ENCODE measurements around the gene PLEKHG5.
A peak's percentile ranks its signal among the peaks of the same experiment; 100 is the strongest.

PLEKHG5 gene

GRCh38 chr1:6509919-6510291, 18.4 kb upstream of the PLEKHG5 start:
- DNase-seq: no peak

- no peak for DNase-seq
These were observed 17.9 kb upstream of the PLEKHG5 start for GRCh38 chr1:6509220-6509918.

DNA sequence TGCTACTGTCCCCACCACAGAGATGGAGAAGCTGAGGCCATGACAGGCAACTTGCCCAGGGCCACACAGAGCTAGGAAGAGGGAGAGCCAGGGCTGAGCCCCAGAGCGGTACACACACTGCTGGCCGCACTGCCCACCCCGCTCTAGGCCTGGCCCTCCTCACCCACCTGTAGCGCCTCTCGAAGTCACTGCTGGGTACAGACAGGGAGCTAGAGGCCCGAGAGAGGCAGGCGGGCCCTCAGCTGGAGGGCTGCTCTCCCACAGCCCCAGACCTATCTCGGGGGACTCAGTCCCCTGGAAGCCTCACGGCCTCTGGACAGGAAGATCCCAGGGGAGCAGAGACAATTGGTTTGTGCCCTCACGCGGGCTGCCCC, 17.3 kb upstream of the PLEKHG5 start:
- DNase-seq: no peak

- no peak for DNase-seq
These were observed 16.8 kb upstream of the PLEKHG5 start for GRCh38 chr1:6508154-6508815.

GRCh38 chr1:6507461-6507911, 16.0 kb upstream of the PLEKHG5 start:
- no peak for DNase-seq

DNA sequence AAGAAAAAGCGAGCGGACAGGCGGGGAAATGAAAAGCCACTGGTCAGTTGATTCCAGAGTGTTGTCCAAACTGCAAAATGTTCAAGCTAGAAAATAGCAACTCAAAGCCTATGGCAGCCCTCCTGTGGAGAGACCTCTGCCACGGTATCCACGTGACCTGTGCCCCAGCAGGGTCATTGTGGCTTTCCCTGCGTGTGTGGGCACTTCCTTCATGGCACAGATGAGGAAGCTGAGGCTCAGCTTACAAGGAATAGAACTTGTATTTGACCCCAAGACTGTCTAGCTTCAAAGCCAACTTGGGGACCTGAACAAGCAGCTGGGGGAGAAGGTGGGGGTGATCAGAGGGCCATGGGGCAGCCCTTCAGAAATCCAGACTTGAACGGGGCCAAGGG, 15.6 kb upstream of the PLEKHG5 start:
- DNase-seq: peak; percentile 16

GRCh38 chr1:6506210-6507036, 15.0 kb upstream of the PLEKHG5 start:
- DNase-seq: no peak

GRCh38 chr1:6505367-6506209, 14.1 kb upstream of the PLEKHG5 start:
- peak; percentile 16 for DNase-seq

DNA sequence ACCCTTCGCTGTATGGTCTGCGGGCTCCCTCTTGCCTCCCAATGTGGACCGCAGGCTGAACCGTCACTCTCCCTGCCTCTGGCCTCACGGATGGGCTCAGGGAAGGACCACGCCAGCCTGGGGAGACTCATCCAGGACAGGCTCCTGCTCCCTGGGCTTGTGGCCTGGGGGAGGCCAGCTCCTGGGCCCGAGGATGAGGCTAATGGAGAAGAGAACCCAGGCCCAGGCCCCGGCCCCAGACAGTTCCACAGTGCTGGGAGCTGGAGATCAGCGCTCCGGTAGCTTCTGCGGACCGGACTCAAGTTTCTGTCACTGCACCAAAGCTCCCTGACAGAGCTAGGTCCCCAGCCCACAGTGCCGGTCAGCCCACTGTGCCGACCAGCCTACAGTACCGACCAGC, 13.4 kb upstream of the PLEKHG5 start:
- DNase-seq: no peak

DNA sequence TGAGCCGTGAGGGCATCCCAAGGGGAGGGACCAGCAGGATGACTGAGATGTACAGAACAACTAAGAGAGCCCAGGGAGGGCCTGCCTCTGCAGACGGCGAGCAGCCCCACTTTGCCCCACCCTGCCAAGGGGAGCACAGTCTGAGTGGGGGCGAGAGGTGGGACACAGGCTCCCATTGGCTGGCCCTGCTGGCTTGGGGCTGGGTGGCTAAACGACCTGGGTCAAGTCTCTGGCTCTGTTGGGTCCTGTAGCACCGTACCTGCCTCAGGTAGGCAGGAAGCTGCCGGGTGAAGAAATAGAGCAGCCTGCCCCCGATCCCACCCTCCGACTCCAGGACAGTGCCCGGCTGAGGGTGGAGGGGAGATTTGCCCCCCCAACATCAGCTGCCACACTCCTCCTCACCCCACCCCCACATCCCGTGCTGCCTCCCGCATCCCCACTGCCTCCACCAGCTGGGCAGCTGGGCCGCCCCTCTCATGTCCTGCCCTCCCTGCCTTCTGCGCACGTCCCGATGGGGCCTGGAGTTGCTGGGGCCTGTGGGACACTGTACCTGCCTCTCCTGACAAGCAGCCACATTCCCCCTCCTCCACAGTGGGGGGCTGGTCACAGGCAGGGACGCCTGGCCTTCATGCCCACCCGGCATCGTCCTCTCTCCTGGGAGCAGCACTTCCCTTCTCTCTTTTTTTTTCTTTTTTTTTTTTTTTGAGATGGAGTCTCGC, 12.6 kb upstream of the PLEKHG5 start:
- DNase-seq: peak; percentile 15

- DNase-seq: peak; percentile 89
These were observed 10.8 kb upstream of the PLEKHG5 start for GRCh38 chr1:6502000-6502891.

DNA sequence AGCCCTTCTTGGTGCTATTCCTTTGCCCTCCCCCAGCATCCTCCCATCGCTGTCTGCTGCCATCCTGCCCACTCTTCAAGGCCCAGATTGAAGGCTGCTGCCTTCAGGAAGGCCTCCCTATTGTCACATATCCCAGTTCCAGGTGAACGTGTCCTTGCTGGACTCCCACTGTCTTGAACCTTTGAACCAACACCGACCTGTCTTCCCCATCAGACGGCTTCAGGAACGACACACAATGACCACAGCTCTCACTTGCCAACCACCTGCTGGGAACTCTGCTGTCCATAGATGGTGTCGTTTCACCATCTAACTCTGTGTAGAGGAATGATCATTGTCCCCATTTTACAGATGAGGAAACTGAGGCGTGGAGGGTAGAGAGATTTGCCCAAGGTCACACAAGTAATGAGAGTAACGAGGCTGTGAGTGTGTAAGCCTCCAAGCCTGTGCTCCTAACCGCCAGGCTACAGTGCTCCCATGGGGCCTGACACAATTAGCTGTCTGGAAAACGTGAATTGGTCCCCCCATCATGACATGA, 9.9 kb upstream of the PLEKHG5 start:
- DNase-seq: no peak

DNA sequence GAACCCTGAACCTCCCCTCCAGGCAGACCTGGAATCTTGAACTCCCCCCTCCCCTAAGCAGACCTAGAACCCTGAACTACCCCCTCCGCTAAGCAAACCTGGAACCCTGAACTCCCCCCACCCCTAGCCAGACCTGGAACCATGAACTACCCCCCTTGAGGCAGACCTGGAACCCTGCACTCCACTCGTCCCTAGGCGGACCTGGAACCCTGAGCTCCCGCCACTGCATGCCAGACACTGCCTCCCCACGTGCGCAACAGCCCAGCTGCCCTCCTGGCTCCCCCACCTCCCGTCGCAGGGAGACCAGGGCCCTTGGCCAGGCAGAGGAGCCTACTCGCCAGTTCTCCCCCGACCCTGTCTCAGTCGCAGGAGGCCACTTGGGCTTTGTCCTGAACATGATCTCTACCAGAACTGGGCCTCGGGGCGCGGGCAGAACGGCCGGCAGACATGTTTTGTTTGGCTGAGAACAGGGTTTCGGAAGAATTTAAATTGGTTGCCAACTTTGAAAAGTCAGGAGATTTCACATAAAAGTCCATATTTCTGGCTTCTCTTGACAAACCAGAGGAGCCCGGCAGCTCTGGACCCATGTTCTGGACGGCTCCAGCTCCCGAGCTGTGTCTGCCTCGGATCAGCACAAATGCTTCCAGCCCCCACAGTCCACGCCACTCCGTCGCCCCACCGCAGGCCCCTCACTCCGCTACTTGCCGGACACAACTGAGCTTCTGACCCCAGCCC, 9.2 kb upstream of the PLEKHG5 start:
- DNase-seq: peak; percentile 25

- no peak for DNase-seq
These were observed 7.8 kb upstream of the PLEKHG5 start for GRCh38 chr1:6499296-6499695.

- DNase-seq: peak; percentile 62
These were observed 7.2 kb upstream of the PLEKHG5 start for GRCh38 chr1:6498576-6499111.

- DNase-seq: peak; percentile 22
These were observed 6.6 kb upstream of the PLEKHG5 start for GRCh38 chr1:6497867-6498575.

- DNase-seq: no peak
These were observed 5.9 kb upstream of the PLEKHG5 start for GRCh38 chr1:6497215-6497866.

- DNase-seq: no peak
These were observed 5.4 kb upstream of the PLEKHG5 start for GRCh38 chr1:6496890-6497214.

DNA sequence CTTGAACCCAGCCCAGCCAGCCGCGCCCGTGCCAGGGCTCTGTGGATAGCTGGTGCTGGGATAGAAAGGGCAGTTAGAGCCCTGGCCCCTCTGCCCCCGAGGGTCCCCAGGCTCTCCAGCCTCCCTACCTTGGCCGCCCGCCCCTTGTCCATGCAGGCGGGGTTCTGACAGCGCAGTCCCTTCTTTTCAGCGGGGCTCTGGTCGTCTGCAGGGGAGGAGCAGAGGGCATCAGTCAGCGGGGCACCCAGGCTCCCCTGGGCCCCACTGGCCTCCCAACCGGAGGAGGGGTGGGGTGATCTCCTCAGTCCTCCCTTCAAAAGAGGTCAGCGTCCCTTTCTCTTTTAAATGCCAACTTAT, 4.9 kb upstream of the PLEKHG5 start:
- no peak for DNase-seq

Data from right hindlimb (tissue), 1 donor.